GM12801 (cell line): ENCODE data around the gene LMNTD1.

Source experiments
- CTCF ChIP-seq: IDR thresholded peaks from one replicate; pipeline ENCODE4 v1.5.1; 2011; ENCODE audit warnings: control low read depth; ENCODE audit not compliant: insufficient read length; ENCODE audit errors: extremely low read depth

LMNTD1 gene

GRCh38 chr12:25501549-25501948, 51.5 kb downstream of the LMNTD1 start:
- TF ChIP-seq CTCF: no peak

GRCh38 chr12:25500651-25501050, 52.4 kb downstream of the LMNTD1 start:
- no peak for TF ChIP-seq CTCF

GRCh38 chr12:25497021-25497420, 56.1 kb downstream of the LMNTD1 start:
- TF ChIP-seq CTCF: no peak

GRCh38 chr12:25496098-25496587, 56.9 kb downstream of the LMNTD1 start:
- no peak for TF ChIP-seq CTCF

GRCh38 chr12:25495331-25496097, 57.6 kb downstream of the LMNTD1 start:
- TF ChIP-seq CTCF: no peak

- no peak for TF ChIP-seq CTCF
These were observed 58.2 kb downstream of the LMNTD1 start for GRCh38 chr12:25494926-25495325.

GRCh38 chr12:25493682-25494081, 59.4 kb downstream of the LMNTD1 start:
- TF ChIP-seq CTCF: no peak
